DMS53 (cell line): ENCODE measurements around the gene C2orf49.

ENCODE experiments used
- DNase-seq: peaks from one replicate; lab custom pipeline; 2025; lab: John Stamatoyannopoulos, UW

The C2orf49 gene

GRCh38 chr2:105337122-105338019 is at the start of gene C2orf49:
Gene C2orf49 (plus strand): TSS chr2:105337540. CDS start chr2:105337588, 48 bp downstream.
- DNase-seq, result peak; percentile 95

- peak; percentile 71 for DNase-seq
Observed at GRCh38 chr2:105287692-105288091, 49.6 kb upstream of the C2orf49 start.

GRCh38 chr2:105288133-105288532 is 49.2 kb upstream of the C2orf49 start:
- DNase-seq, result no peak

- no peak for DNase-seq
Observed at GRCh38 chr2:105290981-105291660, 46.2 kb upstream of the C2orf49 start.

- DNase-seq, result no peak
Observed at GRCh38 chr2:105291981-105292380, 45.4 kb upstream of the C2orf49 start.

- no peak for DNase-seq
Observed at GRCh38 chr2:105294046-105294445, 43.3 kb upstream of the C2orf49 start.

- peak; percentile 58 for DNase-seq
Observed at GRCh38 chr2:105294844-105295481, 42.4 kb upstream of the C2orf49 start.

GRCh38 chr2:105296017-105296611 is 41.2 kb upstream of the C2orf49 start:
- no peak for DNase-seq

- DNase-seq, result no peak
Observed at GRCh38 chr2:105297216-105297615, 40.1 kb upstream of the C2orf49 start.

GRCh38 chr2:105298017-105298416 is 39.3 kb upstream of the C2orf49 start:
- no peak for DNase-seq

- DNase-seq, result peak; percentile 39
Observed at GRCh38 chr2:105299290-105299689, 38.0 kb upstream of the C2orf49 start.

- no peak for DNase-seq
Observed at GRCh38 chr2:105301646-105302045, 35.7 kb upstream of the C2orf49 start.

GRCh38 chr2:105307146-105307545 is 30.2 kb upstream of the C2orf49 start:
- no peak for DNase-seq

GRCh38 chr2:105307550-105307949 is 29.8 kb upstream of the C2orf49 start:
- no peak for DNase-seq

GRCh38 chr2:105307962-105308361 is 29.4 kb upstream of the C2orf49 start:
- DNase-seq, result no peak

- DNase-seq, result no peak
Observed at GRCh38 chr2:105308382-105309146, 28.8 kb upstream of the C2orf49 start.

- no peak for DNase-seq
Observed at GRCh38 chr2:105309147-105309545, 28.2 kb upstream of the C2orf49 start.

- no peak for DNase-seq
Observed at GRCh38 chr2:105313877-105314276, 23.5 kb upstream of the C2orf49 start.

- no peak for DNase-seq
Observed at GRCh38 chr2:105315314-105315713, 22.0 kb upstream of the C2orf49 start.

GRCh38 chr2:105317937-105318336 is 19.4 kb upstream of the C2orf49 start:
- no peak for DNase-seq

GRCh38 chr2:105320651-105321215 is 16.6 kb upstream of the C2orf49 start:
- peak; percentile 40 for DNase-seq
